HG03103 (cell line): ENCODE results near the gene UBE2E2.

Experiments
- ATAC-seq: cut with Tn5 transposase; IDR thresholded peaks from one replicate; pipeline ENCODE4 v1.9.1; 2021; ENCODE audit warnings: low read depth; ENCODE audit not compliant: unreplicated experiment

Gene UBE2E2

DNA sequence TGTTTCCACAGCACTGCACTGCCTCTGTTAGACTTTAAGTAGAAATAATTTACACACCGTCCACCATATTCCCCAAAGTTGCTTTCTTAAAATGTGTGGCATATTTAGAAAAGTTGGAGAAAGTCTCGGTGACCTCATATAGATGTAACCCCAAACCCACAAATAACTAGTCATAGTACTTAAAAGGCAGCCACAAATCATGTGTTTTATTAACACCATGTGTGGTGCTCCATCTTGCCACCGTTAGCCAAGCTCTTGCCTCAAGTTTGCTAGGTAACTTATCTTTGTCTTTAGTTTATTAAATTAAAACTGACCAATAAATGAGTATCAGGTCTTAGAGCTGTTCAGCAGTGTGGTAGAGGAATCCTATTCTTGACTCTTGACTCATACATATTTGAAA, 257.9 kb downstream of the UBE2E2 start:
- no peak for ATAC-seq

DNA sequence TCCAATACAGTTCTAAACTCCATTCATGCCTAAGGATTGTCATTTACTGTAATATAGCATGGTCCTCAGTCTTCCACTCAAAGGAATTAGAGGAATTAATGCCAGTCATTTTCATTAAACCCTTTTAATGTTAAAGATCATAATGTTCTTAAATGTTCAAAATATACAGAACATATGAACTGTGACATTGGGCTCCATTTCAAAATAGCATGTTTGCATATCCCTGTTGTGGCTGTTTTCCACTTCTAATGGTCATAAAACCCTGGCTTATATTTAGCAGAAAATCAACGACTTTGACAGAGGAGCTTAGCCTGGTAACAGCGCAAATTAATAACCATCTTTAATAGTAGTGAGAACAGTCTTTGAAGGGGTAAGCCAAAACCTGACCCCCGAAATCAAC, 260.7 kb downstream of the UBE2E2 start:
- no peak for ATAC-seq

DNA sequence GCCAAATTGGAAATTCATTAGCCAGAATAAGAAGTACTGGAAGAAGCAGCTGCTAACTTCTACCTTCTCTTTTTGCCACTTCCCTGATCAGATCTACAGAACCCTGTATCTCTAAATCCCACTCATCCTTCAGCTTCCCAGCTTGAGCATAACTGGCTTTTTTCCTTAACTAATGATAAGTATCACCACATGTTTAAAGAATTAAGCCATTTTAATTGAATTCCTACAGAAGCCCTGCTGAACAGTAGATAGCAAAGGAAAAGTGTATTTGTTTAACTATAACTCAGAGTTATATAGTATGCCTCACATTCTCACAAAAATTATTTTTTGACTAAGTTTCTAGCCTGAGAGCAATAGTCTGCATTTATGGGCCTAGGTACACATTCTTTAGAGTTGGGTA, 262.4 kb downstream of the UBE2E2 start:
- no peak for ATAC-seq

DNA sequence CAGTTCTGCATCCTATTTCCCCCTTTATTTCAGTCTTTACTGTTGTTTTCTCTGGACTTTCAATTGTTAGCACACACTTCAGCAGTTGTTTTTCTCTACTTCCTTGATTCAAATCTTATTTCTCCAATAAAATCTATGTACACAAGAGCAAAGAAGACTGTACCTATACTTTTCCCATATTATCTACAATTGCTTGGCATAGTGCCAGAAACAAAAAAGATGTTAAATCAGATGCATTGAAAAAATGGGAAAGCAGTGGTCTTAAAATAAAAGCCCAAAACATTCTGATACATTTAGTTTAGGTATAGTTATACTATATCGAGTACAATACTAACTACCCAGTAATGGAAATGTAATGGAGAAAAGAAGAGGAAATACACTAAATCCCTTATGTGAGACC, 265.1 kb downstream of the UBE2E2 start:
- no peak for ATAC-seq

DNA sequence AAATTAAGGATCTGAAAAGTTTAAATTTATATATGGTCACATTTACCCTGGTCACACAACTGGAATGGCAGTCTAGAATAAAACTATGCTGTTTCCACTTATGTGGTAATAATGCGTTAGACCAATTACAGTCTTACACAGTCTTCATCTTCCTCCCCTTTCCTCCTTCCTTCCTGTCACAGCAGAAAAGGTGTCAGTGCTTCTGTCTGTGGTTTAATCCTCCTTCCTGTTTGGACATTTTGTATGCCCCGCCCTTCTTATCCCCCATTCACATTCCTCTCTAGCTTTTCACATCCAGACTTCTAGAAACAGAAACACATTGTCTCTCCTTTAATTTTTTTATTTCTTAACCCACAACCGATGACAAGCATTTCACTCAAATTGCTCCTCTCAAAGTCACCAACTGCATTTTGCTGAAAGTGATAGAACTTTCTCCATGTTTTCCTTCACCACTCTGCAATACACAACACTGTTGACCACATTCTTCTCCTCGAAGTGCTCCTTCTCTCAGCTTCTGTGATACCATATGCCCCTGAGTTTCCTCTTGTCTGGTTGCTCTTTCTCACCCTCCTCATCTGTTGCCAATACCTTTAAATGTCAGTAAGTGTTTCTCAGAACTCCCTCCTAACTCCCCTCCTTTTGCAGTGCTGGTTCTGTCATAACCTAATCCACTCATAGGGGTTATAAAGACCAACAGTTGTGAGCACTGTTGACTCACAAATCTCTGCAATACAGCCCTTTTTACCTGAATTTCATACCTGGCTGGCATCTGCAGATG, 271.6 kb downstream of the UBE2E2 start:
- no peak for ATAC-seq

DNA sequence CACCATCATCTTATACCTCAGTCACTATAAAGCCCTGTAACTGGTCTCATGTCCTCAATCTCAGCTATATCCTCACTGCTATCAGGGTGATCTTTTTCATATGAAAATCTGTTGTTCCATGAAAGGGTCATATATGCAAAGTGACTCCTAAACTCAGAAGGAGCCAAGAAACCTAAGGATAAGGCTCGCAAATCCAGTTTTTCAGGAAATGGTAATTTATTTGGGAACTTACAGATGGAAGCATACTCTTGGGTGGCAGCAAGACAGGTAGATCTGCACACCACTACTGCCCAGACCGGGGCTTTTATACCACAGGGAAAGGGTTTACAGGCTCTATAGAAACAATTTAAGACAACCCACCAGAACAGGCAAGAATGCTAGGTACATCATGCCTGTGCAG, 272.3 kb downstream of the UBE2E2 start:
- ATAC-seq, result no peak

DNA sequence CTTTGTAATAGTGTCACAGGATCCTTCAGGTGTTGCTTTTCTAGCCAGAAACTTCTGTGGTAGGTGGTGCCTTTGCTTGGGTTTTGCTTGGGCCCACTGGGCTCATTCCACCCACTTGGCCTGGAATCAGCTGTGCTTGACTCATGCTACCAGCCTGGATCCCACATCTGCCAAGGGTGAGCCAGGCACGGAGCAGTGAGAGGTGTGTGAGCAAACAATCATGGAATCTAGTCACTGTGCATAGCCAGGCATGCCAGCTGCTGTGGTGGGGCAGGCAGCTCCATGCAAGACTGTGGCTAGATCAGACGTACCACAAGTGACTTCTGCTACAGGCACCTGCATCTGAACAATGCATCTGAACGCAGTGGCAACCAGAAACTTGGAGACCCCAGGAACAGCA, 275.9 kb downstream of the UBE2E2 start:
- ATAC-seq, result no peak

DNA sequence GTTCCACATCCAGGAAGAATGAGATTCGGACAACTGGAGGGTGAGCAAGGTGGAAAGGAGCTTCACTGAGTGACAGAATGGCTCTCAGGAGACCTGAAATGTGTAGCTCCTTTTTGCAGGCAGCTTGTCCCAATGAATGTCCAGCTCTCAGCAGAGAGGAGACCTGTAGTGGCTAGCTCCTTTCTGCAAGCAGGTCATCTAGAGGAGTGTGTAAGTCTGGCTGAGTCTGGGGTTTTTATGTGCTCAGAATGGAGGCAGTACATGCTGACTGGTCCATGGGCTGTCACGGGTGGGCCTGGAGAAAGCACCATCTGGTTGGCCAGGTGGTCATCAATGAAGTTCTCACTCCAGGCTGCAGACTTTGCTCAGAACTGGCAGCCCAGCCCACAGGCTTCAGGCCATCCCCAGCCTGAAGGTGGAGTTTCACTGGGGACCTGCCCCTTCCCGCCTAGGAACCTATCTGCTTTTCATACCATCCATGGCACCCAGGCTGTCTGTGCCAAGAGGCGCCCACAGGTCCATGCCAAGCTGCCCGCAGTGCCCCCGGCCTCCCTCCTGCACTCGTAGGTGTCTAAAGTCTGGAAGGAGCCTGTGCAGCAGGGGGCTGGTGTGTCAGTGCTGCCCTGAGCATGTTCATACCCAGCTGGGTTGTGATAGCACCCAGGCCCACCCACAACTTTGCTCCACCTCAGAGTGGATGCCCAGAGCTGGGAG, 276.6 kb downstream of the UBE2E2 start:
- no peak for ATAC-seq

DNA sequence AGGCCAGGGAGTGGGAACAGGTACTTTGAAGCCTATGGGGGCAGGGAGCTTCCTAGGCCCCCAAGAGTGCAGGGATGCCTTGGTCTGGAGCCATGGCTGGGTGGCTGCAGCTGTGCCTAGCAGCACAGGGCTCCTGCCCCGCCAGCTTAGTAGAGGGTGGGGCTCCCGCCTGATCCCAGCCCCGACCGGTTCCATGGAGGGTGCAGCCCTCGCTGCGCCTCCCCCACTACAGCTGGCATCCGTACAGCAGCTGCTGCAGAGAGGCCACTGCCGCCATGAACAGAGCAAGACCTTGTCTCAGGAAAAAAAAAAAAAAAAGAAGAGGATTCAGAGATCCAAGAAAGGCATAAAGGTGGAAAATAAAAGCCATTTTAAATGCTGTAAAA, 277.2 kb downstream of the UBE2E2 start:
- no peak for ATAC-seq

DNA sequence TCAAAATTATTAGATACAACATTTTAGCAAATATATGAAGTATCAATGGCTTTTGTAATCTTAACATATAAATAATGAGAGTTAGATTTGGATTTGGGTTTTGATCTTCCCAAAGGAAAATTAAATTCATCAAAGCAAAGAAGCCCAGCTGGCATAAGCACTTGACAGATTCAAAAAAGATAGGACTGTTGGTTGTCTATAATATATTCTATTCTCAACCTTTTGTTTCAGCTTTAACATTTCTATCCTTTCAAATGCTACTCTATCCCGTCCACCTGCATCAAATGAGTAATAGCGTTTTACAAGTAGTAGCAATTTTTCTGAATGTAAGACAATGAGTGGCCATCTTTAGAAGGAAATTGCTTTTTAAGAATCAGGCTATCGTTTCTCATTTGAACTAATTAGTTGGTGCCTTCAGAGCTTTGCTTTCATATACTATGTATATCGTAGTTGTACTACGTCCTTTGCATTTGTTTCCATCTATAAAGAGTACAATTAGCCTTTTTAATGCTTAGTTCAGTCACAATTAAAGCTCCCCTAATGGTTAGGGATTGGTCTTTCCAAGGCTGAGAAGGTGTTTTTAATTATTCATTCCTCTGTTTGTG, 278.0 kb downstream of the UBE2E2 start:
- no peak for ATAC-seq

DNA sequence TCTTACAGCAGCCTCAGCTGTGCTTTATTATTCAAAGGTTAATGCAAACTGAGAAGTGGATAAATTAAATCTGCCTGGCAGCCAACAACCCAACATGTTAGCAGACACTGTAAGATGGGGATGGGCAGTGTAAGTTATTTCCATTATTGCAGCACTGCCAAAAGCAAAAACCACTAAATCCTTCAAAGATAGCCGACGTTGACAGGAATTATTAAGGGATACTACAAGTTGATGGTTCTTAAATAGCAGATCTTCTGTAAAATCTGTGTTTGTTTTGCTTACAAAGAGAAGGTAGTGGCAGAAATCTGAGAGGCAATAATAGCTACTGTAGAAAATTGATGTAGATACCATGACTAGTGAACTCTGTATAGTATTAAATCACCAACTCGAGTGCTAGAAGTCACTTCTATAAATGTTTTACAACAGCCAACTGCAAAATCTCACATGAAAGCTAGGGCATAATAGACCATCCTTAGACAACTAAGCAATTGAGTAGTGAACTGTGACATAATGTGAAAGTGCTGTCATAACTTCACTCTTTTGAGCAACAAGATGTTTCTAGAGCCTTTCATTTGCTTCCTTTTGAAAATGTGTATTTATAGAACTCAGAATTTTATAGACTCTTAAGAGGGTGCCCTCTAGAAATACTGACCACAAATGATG, 278.6 kb downstream of the UBE2E2 start:
- ATAC-seq, result peak; percentile 56

DNA sequence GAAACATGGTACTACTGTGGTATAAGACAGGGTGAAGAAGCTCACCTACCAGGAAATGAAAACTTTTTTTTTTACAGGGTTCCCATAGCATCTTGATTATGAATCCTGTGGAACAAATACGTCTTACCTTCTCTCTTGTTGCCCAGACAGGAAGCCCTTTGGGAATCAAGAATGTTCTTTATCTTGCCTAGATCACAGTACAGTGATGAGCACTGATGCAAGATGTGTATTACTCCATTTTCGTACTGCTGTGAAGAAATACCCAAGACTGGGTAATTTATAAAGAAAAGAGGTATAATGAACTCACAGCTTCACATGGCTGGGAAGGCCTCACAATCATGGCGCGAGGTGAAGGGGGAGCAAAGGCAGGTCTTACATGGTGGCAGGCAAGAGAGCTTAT, 281.3 kb downstream of the UBE2E2 start:
- ATAC-seq, result no peak

DNA sequence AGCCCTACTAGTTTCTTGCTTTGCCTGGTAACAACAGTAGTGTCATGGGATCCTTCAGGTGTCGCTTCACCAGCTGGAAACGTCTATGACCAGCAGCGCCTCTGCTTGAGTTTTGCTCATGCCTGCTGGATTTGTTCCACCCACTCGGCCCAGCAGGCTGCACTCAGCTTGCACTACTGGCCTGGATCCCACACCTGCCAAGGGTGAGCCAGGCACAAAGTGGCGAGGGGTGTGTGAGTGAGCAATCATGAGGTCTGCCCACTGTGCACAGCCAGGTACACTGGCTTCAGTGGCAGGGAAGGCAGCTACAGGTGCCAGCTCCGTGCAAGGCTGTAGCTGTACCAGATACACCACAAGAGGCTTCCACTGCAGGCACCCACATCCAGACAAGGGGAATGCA, 282.8 kb downstream of the UBE2E2 start:
- ATAC-seq, result no peak

DNA sequence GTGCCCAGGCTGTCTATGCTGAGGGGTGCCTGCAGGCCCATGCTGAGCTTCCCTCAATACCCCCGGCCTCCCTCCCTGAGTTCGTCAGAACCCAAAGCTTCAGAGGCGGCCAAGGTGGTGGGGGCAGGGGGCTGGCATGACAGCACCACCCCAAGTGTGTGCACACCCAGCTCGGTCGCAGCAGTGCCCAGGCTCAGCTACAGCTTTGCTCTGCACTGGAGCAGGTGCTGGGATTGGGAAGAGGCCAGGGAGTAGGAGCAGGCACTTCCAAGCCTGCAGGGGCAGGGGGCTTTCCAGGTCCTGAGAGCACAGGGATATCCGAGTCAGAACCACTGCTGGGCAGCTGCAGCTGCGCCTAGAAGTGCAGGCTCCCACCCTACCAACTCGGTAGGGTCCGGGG, 283.9 kb downstream of the UBE2E2 start:
- ATAC-seq, result no peak

DNA sequence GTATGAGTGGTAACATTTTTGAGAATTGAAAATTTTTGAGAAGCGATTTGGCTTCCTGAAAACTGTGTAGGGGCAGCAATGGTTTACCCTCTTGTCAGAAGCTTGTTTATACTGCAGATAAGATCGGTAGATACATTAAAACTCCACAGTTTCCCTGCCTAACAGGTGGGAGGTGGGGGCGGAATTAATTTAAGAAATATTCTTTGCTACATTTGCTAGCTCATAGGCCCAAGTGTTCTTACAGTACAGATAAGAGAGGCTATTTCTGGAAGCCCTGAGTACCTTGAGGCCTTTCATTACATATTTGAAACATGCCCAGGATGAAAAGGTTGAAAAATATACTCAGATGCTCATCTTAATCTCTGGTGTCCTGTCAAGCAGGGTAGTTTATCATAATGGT, 285.5 kb downstream of the UBE2E2 start:
- no peak for ATAC-seq

DNA sequence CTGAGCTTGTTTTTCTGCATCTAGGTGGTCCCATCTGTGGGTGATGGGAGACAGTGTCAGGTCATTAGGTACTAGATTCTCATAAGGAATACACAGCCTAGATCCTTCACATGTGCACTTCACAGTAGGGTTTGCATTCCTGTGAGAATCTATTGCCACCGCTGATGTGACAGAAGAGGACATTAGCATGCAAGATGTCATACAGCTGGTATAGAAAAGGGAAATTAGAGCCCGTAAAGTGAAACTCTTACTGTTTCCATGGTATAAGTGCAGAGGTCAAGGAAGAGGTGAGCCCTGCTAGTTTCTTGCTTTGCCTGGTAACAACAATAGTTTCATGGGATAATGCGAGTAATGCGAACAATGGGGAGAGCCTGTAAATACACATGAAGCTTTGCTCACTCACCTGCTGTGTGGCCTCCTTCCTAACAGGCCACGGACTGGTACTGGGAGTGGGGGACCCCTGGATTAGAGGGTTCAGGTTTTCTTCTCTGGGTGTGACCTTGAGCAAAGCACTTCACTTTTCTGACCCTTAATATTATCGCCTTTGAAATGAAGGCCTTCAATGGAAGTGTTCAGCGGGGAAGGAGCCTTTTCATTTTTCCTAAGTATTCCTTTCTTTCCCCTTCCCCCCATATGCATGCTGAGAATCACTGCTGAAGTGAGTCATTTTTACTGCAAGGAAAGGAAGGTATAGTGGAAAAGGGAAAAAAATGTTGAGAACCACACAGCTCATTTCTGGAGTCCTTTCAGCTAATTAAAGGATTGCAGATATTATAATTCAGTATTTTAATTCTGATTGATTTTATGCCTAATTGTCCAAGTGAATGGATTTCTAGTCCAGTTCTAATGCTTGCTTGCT, 286.4 kb downstream of the UBE2E2 start:
- no peak for ATAC-seq

DNA sequence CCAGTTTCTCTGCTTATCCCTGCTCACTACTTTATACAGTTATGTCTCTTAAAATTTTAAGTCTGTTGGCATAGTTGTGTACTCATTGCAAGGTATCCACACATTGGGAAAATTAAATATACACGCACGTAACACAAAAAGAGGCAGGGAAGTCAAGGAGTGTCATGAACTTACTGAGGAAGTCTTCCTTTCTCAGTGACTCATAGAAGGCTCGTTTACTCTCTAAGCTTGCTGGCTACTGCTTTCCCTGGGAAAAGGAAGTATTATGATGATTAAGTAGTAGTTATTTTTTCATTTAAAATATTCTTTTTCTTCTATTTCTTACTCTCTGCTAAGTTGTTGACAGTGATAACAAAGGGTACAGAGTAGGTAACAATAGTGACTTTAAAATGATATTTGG, 287.3 kb downstream of the UBE2E2 start:
- ATAC-seq, result no peak

DNA sequence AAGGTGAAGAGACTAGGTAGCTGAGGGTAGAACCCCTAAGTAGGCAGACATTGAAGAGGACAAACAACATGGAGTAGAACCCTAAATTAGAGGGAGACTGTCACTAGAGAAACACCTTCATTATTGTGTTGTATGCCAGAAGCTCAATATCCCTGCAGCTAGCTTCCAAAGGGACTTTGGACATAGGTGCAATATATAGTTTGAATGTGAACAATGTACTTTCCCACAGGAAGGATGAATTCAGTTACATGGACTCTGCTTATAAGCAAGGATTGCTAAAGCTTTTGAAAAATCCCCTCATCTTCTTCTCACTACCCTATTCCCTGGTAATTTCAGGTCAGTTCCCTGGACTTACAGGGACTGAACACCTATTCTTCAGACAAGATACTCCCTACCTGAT, 288.9 kb downstream of the UBE2E2 start:
- no peak for ATAC-seq

DNA sequence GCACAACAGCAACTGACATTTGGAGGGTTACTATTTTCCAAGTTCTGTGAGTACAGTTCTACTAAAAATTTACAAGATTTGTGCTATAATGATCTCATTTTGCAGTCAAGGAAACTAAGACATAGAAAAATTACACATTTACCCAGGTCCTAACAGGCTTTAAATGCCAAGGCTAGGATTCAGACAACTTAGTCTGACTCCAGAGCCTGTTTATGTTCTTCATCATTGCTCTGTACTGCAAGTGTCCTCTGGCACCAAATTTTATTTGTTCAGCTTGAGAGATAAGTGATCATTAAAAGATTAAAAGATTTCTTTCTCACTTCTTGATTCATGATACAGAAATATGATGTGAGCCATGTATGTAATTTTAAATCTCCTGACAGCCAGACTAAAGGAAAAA, 290.8 kb downstream of the UBE2E2 start:
- no peak for ATAC-seq

DNA sequence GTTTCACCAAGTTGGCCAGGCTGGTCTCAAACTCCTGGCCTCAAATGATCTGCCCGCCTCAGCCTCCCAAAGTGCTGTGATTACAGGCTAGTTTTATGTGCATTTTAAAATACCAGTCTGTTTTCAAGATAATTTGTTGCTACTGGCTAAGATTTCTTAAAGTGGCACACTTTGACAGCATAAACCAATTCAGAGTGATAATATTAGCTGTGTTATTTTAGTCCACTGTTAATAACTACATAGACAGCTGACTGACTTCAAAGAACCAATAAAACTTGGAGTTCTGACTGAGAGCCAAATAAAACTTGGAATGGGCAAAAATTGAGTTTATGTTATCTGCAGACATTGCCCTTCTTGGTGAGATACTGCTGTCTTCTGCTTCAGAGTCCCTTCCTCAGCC, 291.8 kb downstream of the UBE2E2 start:
- ATAC-seq, result no peak

DNA sequence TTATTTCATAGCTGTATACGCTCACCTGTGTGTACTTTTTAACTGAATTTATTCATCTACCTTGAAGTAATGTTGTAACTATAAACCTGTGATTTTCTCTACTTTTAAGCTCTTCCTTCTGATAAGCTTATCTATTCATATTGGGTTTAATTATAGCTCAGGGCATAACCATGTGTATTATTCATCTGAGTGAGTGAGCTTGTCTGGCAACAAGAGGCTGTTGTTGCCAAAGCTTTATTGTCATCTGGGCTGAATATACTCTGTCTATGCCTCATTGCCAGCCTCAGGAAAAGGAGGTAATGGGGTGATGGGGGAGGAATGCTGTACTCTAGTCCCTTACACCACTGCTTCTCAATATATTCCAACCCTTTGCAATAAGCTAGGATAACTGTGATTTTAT, 292.4 kb downstream of the UBE2E2 start:
- ATAC-seq, result no peak
